GM23338 (cell line): Measurements from ENCODE around the gene VSTM2A.

Source experiments
- EZH2 ChIP-seq: fragments of 200-600 bp; sonication (generic); IDR thresholded peaks from one replicate; pipeline ENCODE4 v1.8.0; 2017; ENCODE audit warnings: antibody characterized with exemption, mild to moderate bottlenecking, low read depth; ENCODE audit not compliant: unreplicated experiment
- EZH2phosphoT487 ChIP-seq: fragments of 200-600 bp; sonication (generic); IDR thresholded peaks from one replicate; pipeline ENCODE4 v1.8.1; 2018; ENCODE audit warnings: antibody characterized with exemption; ENCODE audit not compliant: unreplicated experiment
- TF ChIP-seq, protein P1 (sequence below), 2 experiments: fragments of 200-600 bp in 1 of 2; sonication (generic) in 1 of 2; conservative IDR thresholded peaks; 2 replicates each; pipeline versions ENCODE4 v1.5.1 to v1.6.1; 2016 to 2017; ENCODE audit warnings: antibody characterized with exemption in 2 of 2, low read depth in 2 of 2, mild to moderate bottlenecking in 2 of 2, moderate library complexity in 1 of 2

DNA sequence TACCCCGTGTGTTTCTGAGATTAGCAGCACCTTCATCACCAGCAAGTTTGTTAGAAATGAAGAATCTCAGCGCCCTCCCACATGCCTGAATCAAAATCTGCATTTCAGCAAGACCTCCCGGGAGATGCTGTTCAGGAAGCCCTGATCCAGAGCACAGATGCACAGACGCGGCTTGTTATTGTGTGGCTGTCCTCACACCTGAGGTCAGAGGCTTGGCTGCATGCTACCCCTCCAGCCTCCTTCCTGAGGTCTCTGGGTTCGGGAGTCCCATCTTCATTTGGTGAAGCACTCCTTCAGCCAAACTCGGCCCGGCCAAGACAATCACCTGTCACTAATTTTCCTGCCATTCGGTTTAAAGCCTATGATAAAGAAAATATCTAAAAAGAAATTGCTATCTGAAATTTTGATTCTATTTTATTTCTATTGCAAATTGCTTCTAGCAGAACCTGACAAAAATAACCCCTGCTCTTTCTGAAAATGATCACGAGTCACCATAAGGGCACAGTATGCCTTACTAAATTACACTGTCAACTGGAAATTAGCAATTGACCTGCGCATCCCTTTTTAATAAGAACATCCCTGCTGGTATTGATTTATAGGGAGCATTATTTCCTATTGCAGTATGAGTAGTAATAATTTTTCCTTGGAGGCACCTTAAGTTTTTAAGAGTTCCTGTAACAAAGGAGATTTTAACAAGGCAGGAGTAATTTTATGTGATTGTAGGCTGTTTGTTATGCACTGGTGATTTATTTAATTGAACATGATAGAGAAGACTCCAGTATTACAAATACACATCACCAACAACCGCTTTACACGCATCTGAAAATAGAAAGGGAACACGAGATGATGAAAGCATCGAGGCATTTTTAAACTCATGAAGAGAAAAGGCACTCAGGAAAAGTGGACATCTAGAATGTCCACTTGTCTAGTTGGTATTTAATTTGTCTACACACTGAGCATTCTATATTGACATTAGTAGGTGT lies 49.5 kb downstream of the VSTM2A start:
- TF ChIP-seq EZH2 (no peak), EZH2phosphoT487 (no peak)
- TF ChIP-seq, protein P1, sequence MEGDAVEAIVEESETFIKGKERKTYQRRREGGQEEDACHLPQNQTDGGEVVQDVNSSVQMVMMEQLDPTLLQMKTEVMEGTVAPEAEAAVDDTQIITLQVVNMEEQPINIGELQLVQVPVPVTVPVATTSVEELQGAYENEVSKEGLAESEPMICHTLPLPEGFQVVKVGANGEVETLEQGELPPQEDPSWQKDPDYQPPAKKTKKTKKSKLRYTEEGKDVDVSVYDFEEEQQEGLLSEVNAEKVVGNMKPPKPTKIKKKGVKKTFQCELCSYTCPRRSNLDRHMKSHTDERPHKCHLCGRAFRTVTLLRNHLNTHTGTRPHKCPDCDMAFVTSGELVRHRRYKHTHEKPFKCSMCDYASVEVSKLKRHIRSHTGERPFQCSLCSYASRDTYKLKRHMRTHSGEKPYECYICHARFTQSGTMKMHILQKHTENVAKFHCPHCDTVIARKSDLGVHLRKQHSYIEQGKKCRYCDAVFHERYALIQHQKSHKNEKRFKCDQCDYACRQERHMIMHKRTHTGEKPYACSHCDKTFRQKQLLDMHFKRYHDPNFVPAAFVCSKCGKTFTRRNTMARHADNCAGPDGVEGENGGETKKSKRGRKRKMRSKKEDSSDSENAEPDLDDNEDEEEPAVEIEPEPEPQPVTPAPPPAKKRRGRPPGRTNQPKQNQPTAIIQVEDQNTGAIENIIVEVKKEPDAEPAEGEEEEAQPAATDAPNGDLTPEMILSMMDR (conservative IDR thresholded peaks at IDR 0.05; ENCODE audit: low read depth in 2 of 2): no peak
